ENCODE results near the gene VWDE. TPM values are rescaled to one million over a fixed set of nuclear protein-coding genes. Genes with fewer than 3 reads are reported as not detected.

VWDE gene
- total RNA-seq, 1 experiment from 2014 or later: not detected

- H3K27me3 ChIP-seq: no peaks in the 10 kb centered on the region
- peaks cover 3% of the 10 kb centered on the region; the same call in 1 of the 2 replicates for H3K36me3 ChIP-seq
- DNase-seq: no peak
- H3K27ac ChIP-seq: no peak overlapping the region
- no peaks in the 10 kb centered on the region for H3K4me1 ChIP-seq
- H3K4me3 ChIP-seq: no peak overlapping the region
- no peaks in the 10 kb centered on the region for H3K9me3 ChIP-seq (replicated peaks)
Measured at GRCh38 chr7:12325646-12326045, 78.0 kb downstream of the VWDE start.

GRCh38 chr7:12323415-12323814 is 80.2 kb downstream of the VWDE start:
- Histone ChIP-seq H3K27ac (no peak overlapping the region), H3K36me3 (peaks cover 3% of the 10 kb centered on the region; the same call in 1 of the 2 replicates), H3K4me1 (no peaks in the 10 kb centered on the region), H3K27me3 (no peaks in the 10 kb centered on the region), H3K9me3 (replicated peaks) (no peaks in the 10 kb centered on the region), H3K4me3 (no peak overlapping the region)
- no peak for DNase-seq

- H3K4me1 ChIP-seq: no peaks in the 10 kb centered on the region
Measured at GRCh38 chr7:12322903-12323300, 80.8 kb downstream of the VWDE start.

GRCh38 chr7:12322284-12322902 is 81.3 kb downstream of the VWDE start:
- peak in 1 of 2 experiments; percentile 34 for DNase-seq
- H3K9me3 ChIP-seq (replicated peaks): no peaks in the 10 kb centered on the region
- no peak overlapping the region for H3K27ac ChIP-seq
- H3K4me3 ChIP-seq: no peak overlapping the region
- no peaks in the 10 kb centered on the region for H3K4me1 ChIP-seq
- peaks cover under 1% of the 10 kb centered on the region; the same call in 1 of the 2 replicates for H3K36me3 ChIP-seq
- H3K27me3 ChIP-seq: no peaks in the 10 kb centered on the region

More at GRCh38 chr7:12322903-12323300, 80.8 kb downstream of the VWDE start:
- H3K27me3 ChIP-seq: no peaks in the 10 kb centered on the region
- H3K4me3 ChIP-seq: no peak overlapping the region
- no peak overlapping the region for H3K27ac ChIP-seq
- H3K9me3 ChIP-seq (replicated peaks): no peaks in the 10 kb centered on the region
- DNase-seq: no peak
- H3K36me3 ChIP-seq: peaks cover 3% of the 10 kb centered on the region; the same call in 1 of the 2 replicates

DNA sequence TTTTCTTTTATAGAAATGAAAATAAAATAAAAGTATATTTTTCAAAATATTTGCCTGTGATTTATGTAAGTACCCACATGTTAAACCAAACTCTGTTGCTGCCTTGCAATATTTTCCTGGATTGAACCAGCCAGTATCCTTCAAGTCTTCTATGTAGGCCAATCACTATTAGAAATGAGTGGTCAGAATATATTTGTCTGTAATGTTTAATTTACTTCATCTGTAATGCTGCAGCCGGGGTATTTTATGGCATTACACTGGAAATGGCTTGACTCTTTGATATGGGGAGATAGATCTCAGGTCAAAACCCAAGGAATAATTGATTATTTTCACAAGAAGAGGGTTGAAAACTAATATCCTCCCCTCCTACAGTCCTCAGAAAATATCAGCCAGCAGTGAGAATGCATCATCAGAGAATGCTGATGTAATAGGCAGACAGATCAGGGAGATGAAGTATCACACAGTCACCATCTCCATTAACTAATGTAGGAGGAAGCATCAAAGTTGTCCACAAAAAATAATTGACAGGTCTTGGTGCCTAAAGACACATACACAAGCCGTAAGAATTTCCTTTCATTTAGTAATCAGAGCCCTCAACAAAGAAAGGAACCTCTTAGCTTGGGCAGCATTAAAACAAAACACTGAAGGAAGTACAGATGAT is 82.5 kb downstream of the VWDE start:
- Histone ChIP-seq H3K4me1 (no peaks in the 10 kb centered on the region), H3K4me3 (no peak overlapping the region), H3K36me3 (no peaks in the 10 kb centered on the region), H3K27ac (no peak overlapping the region), H3K9me3 (replicated peaks) (no peaks in the 10 kb centered on the region), H3K27me3 (no peaks in the 10 kb centered on the region)
- DNase-seq: no peak

- no peaks in the 10 kb centered on the region for H3K36me3 ChIP-seq
- H3K4me1 ChIP-seq: no peaks in the 10 kb centered on the region
- no peak overlapping the region for H3K4me3 ChIP-seq
- no peak overlapping the region for H3K27ac ChIP-seq
- no peaks in the 10 kb centered on the region for H3K9me3 ChIP-seq (replicated peaks)
- H3K27me3 ChIP-seq: no peaks in the 10 kb centered on the region
- DNase-seq: no peak
Measured at GRCh38 chr7:12320241-12320986, 83.3 kb downstream of the VWDE start.

GRCh38 chr7:12317675-12318074 is 86.0 kb downstream of the VWDE start:
- H3K4me1 ChIP-seq: no peaks in the 10 kb centered on the region
- H3K4me3 ChIP-seq: no peak overlapping the region
- H3K27ac ChIP-seq: no peak overlapping the region
- H3K27me3 ChIP-seq: no peaks in the 10 kb centered on the region
- no peaks in the 10 kb centered on the region for H3K36me3 ChIP-seq
- no peak for DNase-seq
- H3K9me3 ChIP-seq (replicated peaks): no peaks in the 10 kb centered on the region

DNA sequence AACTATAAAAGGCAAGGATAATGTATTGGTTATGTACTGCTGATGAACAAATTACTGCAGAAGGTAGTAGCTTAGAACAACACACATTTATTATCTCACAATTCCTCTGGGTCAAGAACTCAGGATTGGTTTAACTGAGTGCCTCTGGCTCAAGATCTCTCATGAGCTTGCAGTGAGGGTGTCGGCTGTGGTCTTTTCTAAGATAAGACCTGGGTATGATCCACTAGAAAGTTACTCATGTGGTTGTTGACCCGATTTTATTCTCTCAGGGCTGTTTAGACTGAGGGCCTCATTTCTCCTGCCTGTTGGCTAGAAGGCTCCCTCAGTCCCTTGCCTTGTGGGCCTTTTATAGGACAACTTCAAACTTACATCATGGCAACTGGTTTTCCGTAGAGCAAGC is 86.7 kb downstream of the VWDE start:
- H3K27ac ChIP-seq: no peak overlapping the region
- H3K4me3 ChIP-seq: no peak overlapping the region
- no peak for DNase-seq
- H3K27me3 ChIP-seq: no peaks in the 10 kb centered on the region
- H3K4me1 ChIP-seq: no peaks in the 10 kb centered on the region
- H3K9me3 ChIP-seq (replicated peaks): no peaks in the 10 kb centered on the region
- H3K36me3 ChIP-seq: no peaks in the 10 kb centered on the region

- H3K4me1 ChIP-seq: no peaks in the 10 kb centered on the region
- no peaks in the 10 kb centered on the region for H3K27me3 ChIP-seq
- no peaks in the 10 kb centered on the region for H3K9me3 ChIP-seq (replicated peaks)
- DNase-seq: no peak
- no peak overlapping the region for H3K27ac ChIP-seq
- H3K4me3 ChIP-seq: no peak overlapping the region
- no peaks in the 10 kb centered on the region for H3K36me3 ChIP-seq
Measured at GRCh38 chr7:12315049-12315448, 88.6 kb downstream of the VWDE start.

DNA sequence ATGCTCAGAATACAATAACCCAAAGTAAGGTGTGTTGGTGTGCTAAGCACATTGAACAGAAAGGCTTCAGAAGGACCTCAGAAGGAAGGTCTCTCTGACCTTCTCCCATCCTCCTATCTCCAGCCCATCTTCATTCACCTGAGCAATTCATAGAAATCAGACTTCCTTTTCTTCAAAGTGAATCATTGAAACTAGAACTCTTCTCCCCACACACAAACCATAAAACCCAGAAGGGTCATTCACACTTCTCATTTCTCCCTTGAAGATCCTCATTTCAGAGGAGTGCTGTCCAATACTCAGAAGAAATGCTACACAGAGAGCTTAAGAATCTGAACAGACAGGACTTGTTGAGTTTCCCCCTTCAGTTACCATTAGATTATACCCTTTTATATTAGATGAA is 89.5 kb downstream of the VWDE start:
- Histone ChIP-seq H3K4me3 (no peak overlapping the region), H3K4me1 (no peaks in the 10 kb centered on the region), H3K36me3 (no peaks in the 10 kb centered on the region), H3K27me3 (no peaks in the 10 kb centered on the region), H3K9me3 (replicated peaks) (no peaks in the 10 kb centered on the region), H3K27ac (no peak overlapping the region)
- no peak for DNase-seq

- Histone ChIP-seq H3K4me3 (no peak overlapping the region), H3K9me3 (replicated peaks) (no peaks in the 10 kb centered on the region), H3K27me3 (no peaks in the 10 kb centered on the region), H3K27ac (no peak overlapping the region), H3K36me3 (no peaks in the 10 kb centered on the region), H3K4me1 (no peaks in the 10 kb centered on the region)
- DNase-seq: no peak
Measured at GRCh38 chr7:12305502-12305901, 98.2 kb downstream of the VWDE start.

- H3K9me3 ChIP-seq (replicated peaks): 0 out of 2 replicates have a peak, but pooled peaks cover 4% of the 10 kb centered on the region
- no peaks in the 10 kb centered on the region for H3K36me3 ChIP-seq
- H3K27ac ChIP-seq: no peak overlapping the region
- peak in 1 of 2 experiments; percentile 15 for DNase-seq
- H3K27me3 ChIP-seq: 0 out of 2 replicates have a peak, but pooled peaks cover 1% of the 10 kb centered on the region
- H3K4me1 ChIP-seq: no peaks in the 10 kb centered on the region
- H3K4me3 ChIP-seq: no peak overlapping the region
Measured at GRCh38 chr7:12303495-12303894, 100.2 kb downstream of the VWDE start.

- DNase-seq: no peak
- 0 out of 2 replicates have a peak, but pooled peaks cover 4% of the 10 kb centered on the region for H3K9me3 ChIP-seq (replicated peaks)
- no peak overlapping the region for H3K27ac ChIP-seq
- 0 out of 2 replicates have a peak, but pooled peaks cover 2% of the 10 kb centered on the region for H3K27me3 ChIP-seq
- no peaks in the 10 kb centered on the region for H3K36me3 ChIP-seq
- no peaks in the 10 kb centered on the region for H3K4me1 ChIP-seq
- no peak overlapping the region for H3K4me3 ChIP-seq
Measured at GRCh38 chr7:12303062-12303461, 100.6 kb downstream of the VWDE start.

- no peak overlapping the region for H3K27ac ChIP-seq
- 0 out of 2 replicates have a peak, but pooled peaks cover 4% of the 10 kb centered on the region for H3K9me3 ChIP-seq (replicated peaks)
- H3K27me3 ChIP-seq: 0 out of 2 replicates have a peak, but pooled peaks cover 2% of the 10 kb centered on the region
- no peaks in the 10 kb centered on the region for H3K4me1 ChIP-seq
- DNase-seq: no peak
- H3K4me3 ChIP-seq: no peak overlapping the region
- no peaks in the 10 kb centered on the region for H3K36me3 ChIP-seq
Measured at GRCh38 chr7:12300415-12300814, 103.2 kb downstream of the VWDE start.

GRCh38 chr7:12299367-12299766 is 104.3 kb downstream of the VWDE start:
- no peak overlapping the region for H3K4me3 ChIP-seq
- no peaks in the 10 kb centered on the region for H3K36me3 ChIP-seq
- H3K27ac ChIP-seq: no peak overlapping the region
- no peak for DNase-seq
- H3K9me3 ChIP-seq (replicated peaks): 0 out of 2 replicates have a peak, but pooled peaks cover 4% of the 10 kb centered on the region
- no peaks in the 10 kb centered on the region for H3K4me1 ChIP-seq
- 0 out of 2 replicates have a peak, but pooled peaks cover 2% of the 10 kb centered on the region for H3K27me3 ChIP-seq
